GM10847 (cell line): ENCODE results near the gene SH3BP5.

Source experiments
- POLR2A ChIP-seq: IDR thresholded peaks from 2 replicates; pipeline ENCODE4 v1.6.1; 2011; ENCODE audit not compliant: insufficient read length; ENCODE audit errors: extremely low read depth

SH3BP5 gene

GRCh38 chr3:15205482-15205933 is 126.9 kb downstream of the SH3BP5 start:
- no peak for TF ChIP-seq POLR2A
